Neural progenitor cell (in vitro differentiated cells): ENCODE measurements around the gene GALR3.

Experiments
- EZH2 ChIP-seq: fragments of 200-600 bp; sonication (generic); IDR thresholded peaks from 2 replicates; pipeline ENCODE4 v1.6.1; 2017; ENCODE audit warnings: antibody characterized with exemption, mild to moderate bottlenecking, moderate library complexity
- TF ChIP-seq, protein P1 (sequence below): fragments of 200-600 bp; sonication (generic); IDR thresholded peaks from 2 replicates; pipeline ENCODE4 v1.5.1; 2017; ENCODE audit warnings: antibody characterized with exemption, mild to moderate bottlenecking

DNA sequence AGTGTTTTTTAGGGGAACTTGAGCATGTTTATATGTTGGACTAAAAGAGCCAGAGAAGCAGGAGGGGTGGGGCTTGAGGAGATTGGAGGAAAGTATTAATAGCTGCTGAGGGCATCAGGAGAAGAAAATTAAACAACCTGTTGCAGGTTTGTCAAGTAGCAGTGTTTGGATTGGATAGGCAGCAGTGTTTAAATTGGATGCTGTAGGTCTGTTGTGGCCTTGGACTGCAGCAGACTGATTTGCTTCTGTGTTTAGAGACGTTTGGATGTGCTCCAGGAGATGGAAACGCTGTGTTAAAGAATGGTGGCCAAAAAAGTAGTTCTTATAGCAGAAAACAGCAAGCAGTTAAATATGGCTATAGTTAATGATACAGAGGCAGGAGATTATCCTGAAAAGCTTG is 31.8 kb downstream of the GALR3 start:
- TF ChIP-seq, protein P1, sequence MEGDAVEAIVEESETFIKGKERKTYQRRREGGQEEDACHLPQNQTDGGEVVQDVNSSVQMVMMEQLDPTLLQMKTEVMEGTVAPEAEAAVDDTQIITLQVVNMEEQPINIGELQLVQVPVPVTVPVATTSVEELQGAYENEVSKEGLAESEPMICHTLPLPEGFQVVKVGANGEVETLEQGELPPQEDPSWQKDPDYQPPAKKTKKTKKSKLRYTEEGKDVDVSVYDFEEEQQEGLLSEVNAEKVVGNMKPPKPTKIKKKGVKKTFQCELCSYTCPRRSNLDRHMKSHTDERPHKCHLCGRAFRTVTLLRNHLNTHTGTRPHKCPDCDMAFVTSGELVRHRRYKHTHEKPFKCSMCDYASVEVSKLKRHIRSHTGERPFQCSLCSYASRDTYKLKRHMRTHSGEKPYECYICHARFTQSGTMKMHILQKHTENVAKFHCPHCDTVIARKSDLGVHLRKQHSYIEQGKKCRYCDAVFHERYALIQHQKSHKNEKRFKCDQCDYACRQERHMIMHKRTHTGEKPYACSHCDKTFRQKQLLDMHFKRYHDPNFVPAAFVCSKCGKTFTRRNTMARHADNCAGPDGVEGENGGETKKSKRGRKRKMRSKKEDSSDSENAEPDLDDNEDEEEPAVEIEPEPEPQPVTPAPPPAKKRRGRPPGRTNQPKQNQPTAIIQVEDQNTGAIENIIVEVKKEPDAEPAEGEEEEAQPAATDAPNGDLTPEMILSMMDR, result no peak
- TF ChIP-seq EZH2, result no peak
